H9 (cell line): ENCODE results near the gene PARD3. TPM values are rescaled to one million over a fixed set of nuclear protein-coding genes. Genes with fewer than 3 reads are reported as not detected.

Source experiments
- DNase-seq: peaks from one replicate; pipeline ENCODE4 v3.0.0-alpha.2; 2017
- H2AFZ ChIP-seq: one replicate; pipeline ENCODE4 v1.6.1; 2013; ENCODE audit warnings: mild to moderate bottlenecking, low read length, control low read depth, moderate library complexity
- H2AK5ac ChIP-seq: 2 replicates; pipeline ENCODE4 v1.6.1; 2013; ENCODE audit warnings: low read length, control low read depth, mixed read lengths; ENCODE audit not compliant: insufficient read length
- H2BK120ac ChIP-seq: one replicate; pipeline ENCODE4 v1.6.1; 2013; ENCODE audit warnings: low read depth, mild to moderate bottlenecking, low read length, control low read depth, inconsistent platforms; ENCODE audit not compliant: poor library complexity, severe bottlenecking
- H2BK12ac ChIP-seq: 2 replicates; pipeline ENCODE4 v1.6.1; 2013; ENCODE audit warnings: low read length, control low read depth, mixed read lengths, low read depth; ENCODE audit not compliant: insufficient read length
- H2BK15ac ChIP-seq: 2 replicates; pipeline ENCODE4 v1.6.1; 2013; ENCODE audit warnings: low read depth, low read length, control low read depth
- H2BK20ac ChIP-seq: one replicate; pipeline ENCODE4 v1.6.1; 2013; ENCODE audit warnings: low read depth, mild to moderate bottlenecking, low read length, control low read depth, inconsistent platforms; ENCODE audit not compliant: poor library complexity, severe bottlenecking
- H2BK5ac ChIP-seq: 2 replicates; pipeline ENCODE4 v1.6.1; 2013; ENCODE audit warnings: low read length, control low read depth, mixed read lengths; ENCODE audit not compliant: insufficient read length
- H3K14ac ChIP-seq: 2 replicates; pipeline ENCODE4 v1.6.1; 2013; ENCODE audit warnings: low read length, control low read depth; ENCODE audit not compliant: insufficient read depth
- H3K18ac ChIP-seq: 2 replicates; pipeline ENCODE4 v1.6.1; 2013; ENCODE audit warnings: low read depth, mild to moderate bottlenecking, mixed read lengths, low read length, control low read depth; ENCODE audit not compliant: insufficient read length
- H3K23ac ChIP-seq: 2 replicates; pipeline ENCODE4 v1.6.1; 2013; ENCODE audit warnings: low read length, control low read depth, mixed read lengths, low read depth; ENCODE audit not compliant: insufficient read length
- H3K23me2 ChIP-seq: 2 replicates; pipeline ENCODE4 v1.6.1; 2013; ENCODE audit warnings: low read depth, mild to moderate bottlenecking, mixed read lengths, low read length, control low read depth; ENCODE audit not compliant: insufficient read length, poor library complexity, severe bottlenecking
- H3K27ac ChIP-seq: 2 replicates; pipeline ENCODE4 v1.5.1; 2013; ENCODE audit warnings: low read length, control low read depth, mixed read lengths, low read depth; ENCODE audit not compliant: insufficient read length
- H3K27me3 ChIP-seq: 2 replicates; pipeline ENCODE4 v1.6.1; 2013; ENCODE audit warnings: low read length, control low read depth, inconsistent platforms; ENCODE audit not compliant: insufficient read depth
- H3K4ac ChIP-seq: 2 replicates; pipeline ENCODE4 v1.6.1; 2013; ENCODE audit warnings: low read depth, mild to moderate bottlenecking, control low read depth, inconsistent platforms, low read length, moderate library complexity
- H3K4me1 ChIP-seq: 2 replicates; pipeline ENCODE4 v1.6.1; 2013; ENCODE audit warnings: low read length, control low read depth, inconsistent platforms; ENCODE audit not compliant: insufficient read depth
- H3K4me2 ChIP-seq: 2 replicates; pipeline ENCODE4 v1.6.1; 2013; ENCODE audit warnings: low read length, control low read depth, mixed read lengths; ENCODE audit not compliant: insufficient read length, insufficient read depth
- H3K56ac ChIP-seq: 2 replicates; pipeline ENCODE4 v1.6.1; 2013; ENCODE audit warnings: low read depth, mild to moderate bottlenecking, mixed read lengths, low read length, control low read depth; ENCODE audit not compliant: insufficient read length
- H3K79me1 ChIP-seq: 2 replicates; pipeline ENCODE4 v1.6.1; 2013; ENCODE audit warnings: low read depth, mild to moderate bottlenecking, moderate library complexity, low read length, control low read depth, inconsistent platforms; ENCODE audit not compliant: insufficient read depth, poor library complexity, severe bottlenecking
- H3K79me2 ChIP-seq: 2 replicates; pipeline ENCODE4 v1.6.1; 2013; ENCODE audit warnings: low read length, control low read depth, inconsistent platforms; ENCODE audit not compliant: insufficient read depth
- H3K9ac ChIP-seq: 2 replicates; pipeline ENCODE4 v1.6.1; 2013; ENCODE audit warnings: low read length, control low read depth, mixed read lengths; ENCODE audit not compliant: insufficient read length; ENCODE audit errors: extremely low read depth
- H3K9me3 ChIP-seq: one replicate; pipeline ENCODE4 v1.6.1; 2013; ENCODE audit warnings: low read depth, low read length, inconsistent platforms; ENCODE audit not compliant: control insufficient read depth
- H3T11ph ChIP-seq: one replicate; pipeline ENCODE4 v1.6.1; 2013; ENCODE audit warnings: mild to moderate bottlenecking, low read length, control low read depth, inconsistent platforms
- H4K20me1 ChIP-seq: one replicate; pipeline ENCODE4 v1.6.1; 2013; ENCODE audit not compliant: control insufficient read depth, insufficient read length, insufficient read depth
- H4K5ac ChIP-seq: 2 replicates; pipeline ENCODE4 v1.6.1; 2013; ENCODE audit warnings: low read depth, mild to moderate bottlenecking, mixed read lengths, low read length, control low read depth; ENCODE audit not compliant: insufficient read length
- H4K8ac ChIP-seq: replicated peaks from 2 replicates; pipeline ENCODE4 v1.6.1; 2013; ENCODE audit warnings: low read length, control low read depth, mixed read lengths, low read depth; ENCODE audit not compliant: insufficient read length
- H4K91ac ChIP-seq: 2 replicates; pipeline ENCODE4 v1.6.1; 2013; ENCODE audit warnings: low read depth, mild to moderate bottlenecking, moderate library complexity, mixed read lengths, low read length, control low read depth; ENCODE audit not compliant: insufficient read length
- H3K27ac Mint-ChIP-seq, 3 experiments: 2 replicates in 2 of 3; 3 replicates in 1 of 3; pipeline ENCODE4 v1.8.0; 2020 to 2021; ENCODE audit warnings: mixed read lengths in 3 of 3, mild to moderate bottlenecking in 1 of 3, moderate library complexity in 1 of 3
- H3K27me3 Mint-ChIP-seq: 2 replicates; pipeline ENCODE4 v1.8.0; 2021; ENCODE audit warnings: low read depth, mild to moderate bottlenecking, moderate library complexity, mixed read lengths
- H3K36me3 Mint-ChIP-seq, 3 experiments: 2 replicates in 2 of 3; 3 replicates in 1 of 3; pipeline ENCODE4 v1.8.0; 2020 to 2021; ENCODE audit warnings: low read depth in 3 of 3, mixed read lengths in 3 of 3; ENCODE audit not compliant: insufficient read depth in 1 of 3
- H3K4me1 Mint-ChIP-seq, 2 experiments: 2 replicates each; pipeline ENCODE4 v1.8.0; 2020; ENCODE audit warnings: mixed read lengths in 2 of 2
- H3K4me3 Mint-ChIP-seq, 2 experiments: 2 replicates in 1 of 2; 3 replicates in 1 of 2; pipeline ENCODE4 v1.8.0; 2020 to 2021; ENCODE audit warnings: mild to moderate bottlenecking in 2 of 2, mixed read lengths in 2 of 2, moderate library complexity in 1 of 2
- H3K9me3 Mint-ChIP-seq, 2 experiments: 2 replicates in 1 of 2; 3 replicates in 1 of 2; pipeline ENCODE4 v1.8.0; 2020; ENCODE audit warnings: mild to moderate bottlenecking in 2 of 2, mixed read lengths in 2 of 2, moderate library complexity in 1 of 2
- WGBS: extraction: QIAGEN DNeasy Blood & Tissue Kit; methylation state at CpG from one replicate; pipeline ENCODE4 v1.1.7; 2013; ENCODE audit warnings: missing lambda C conversion rate, low lambda C conversion rate, mixed read lengths; ENCODE audit not compliant: insufficient read length; ENCODE audit errors: extremely low coverage; 5-methylcytosine and 5-hydroxymethylcytosine counted together
- total RNA-seq: library from RNA; stranded (reverse); gene quantifications from 2 replicates; pipeline ENCODE4 v1.2.1, GENCODE V29; 2021
- TF ChIP-seq, protein P1 (sequence below): fragments of 200-600 bp; sonication (generic); conservative IDR thresholded peaks from 3 replicates; pipeline ENCODE4 v1.8.0; 2021; ENCODE audit warnings: antibody characterized with exemption, mild to moderate bottlenecking

PARD3 gene
- total RNA-seq, 1 experiment from 2014 or later: 44.7 TPM

DNA sequence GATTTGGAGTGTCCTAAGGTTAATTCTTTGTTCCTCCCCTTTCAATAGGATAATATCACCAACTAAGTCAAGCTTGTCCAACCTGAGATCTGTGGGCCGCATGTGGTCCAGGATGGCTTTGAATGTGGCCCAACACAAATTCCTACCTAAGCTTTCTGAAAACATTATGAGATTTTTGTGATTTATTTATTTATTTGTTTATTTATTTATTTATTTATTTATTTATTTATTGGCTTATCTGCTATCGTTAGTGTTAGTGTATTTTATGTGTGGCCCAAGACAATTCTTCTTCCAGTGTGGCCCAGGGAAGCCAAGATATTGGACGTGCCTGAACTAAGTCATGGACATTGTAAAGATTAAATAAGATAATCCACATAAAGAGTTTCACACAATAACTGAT lies 446.0 kb downstream of the PARD3 start:
- no peaks in the 10 kb centered on the region for H4K20me1 ChIP-seq
- no peaks in the 10 kb centered on the region for H3K79me1 ChIP-seq
- H4K91ac ChIP-seq: no peak overlapping the region
- no peaks in the 10 kb centered on the region for H3K79me2 ChIP-seq
- no peaks in the 10 kb centered on the region for H3K9me3 ChIP-seq
- no peak overlapping the region for H4K5ac ChIP-seq
- H3K4ac ChIP-seq: no peak overlapping the region
- no peak overlapping the region for H3K27ac Mint-ChIP-seq
- H3K9ac ChIP-seq: no peak overlapping the region
- no peak overlapping the region for H2BK15ac ChIP-seq
- no peak overlapping the region for H3K14ac ChIP-seq
- H3K4me1 ChIP-seq: peaks cover 2% of the 10 kb centered on the region; the same call in 1 of the 2 replicates
- H3K4me1 Mint-ChIP-seq: peaks cover 28 to 35% of the 10 kb centered on the region in 2 experiments
- WGBS: no CpG with 5 or more reads among the region's 3 CpGs
- no peak overlapping the region for H3T11ph ChIP-seq
- no peak overlapping the region for H3K4me3 Mint-ChIP-seq
- TF ChIP-seq, protein P1, sequence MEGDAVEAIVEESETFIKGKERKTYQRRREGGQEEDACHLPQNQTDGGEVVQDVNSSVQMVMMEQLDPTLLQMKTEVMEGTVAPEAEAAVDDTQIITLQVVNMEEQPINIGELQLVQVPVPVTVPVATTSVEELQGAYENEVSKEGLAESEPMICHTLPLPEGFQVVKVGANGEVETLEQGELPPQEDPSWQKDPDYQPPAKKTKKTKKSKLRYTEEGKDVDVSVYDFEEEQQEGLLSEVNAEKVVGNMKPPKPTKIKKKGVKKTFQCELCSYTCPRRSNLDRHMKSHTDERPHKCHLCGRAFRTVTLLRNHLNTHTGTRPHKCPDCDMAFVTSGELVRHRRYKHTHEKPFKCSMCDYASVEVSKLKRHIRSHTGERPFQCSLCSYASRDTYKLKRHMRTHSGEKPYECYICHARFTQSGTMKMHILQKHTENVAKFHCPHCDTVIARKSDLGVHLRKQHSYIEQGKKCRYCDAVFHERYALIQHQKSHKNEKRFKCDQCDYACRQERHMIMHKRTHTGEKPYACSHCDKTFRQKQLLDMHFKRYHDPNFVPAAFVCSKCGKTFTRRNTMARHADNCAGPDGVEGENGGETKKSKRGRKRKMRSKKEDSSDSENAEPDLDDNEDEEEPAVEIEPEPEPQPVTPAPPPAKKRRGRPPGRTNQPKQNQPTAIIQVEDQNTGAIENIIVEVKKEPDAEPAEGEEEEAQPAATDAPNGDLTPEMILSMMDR: no peak
- no peaks in the 10 kb centered on the region for H3K27me3 ChIP-seq
- H2BK12ac ChIP-seq: no peak overlapping the region
- no peak for DNase-seq
- H2AK5ac ChIP-seq: no peak overlapping the region
- H3K18ac ChIP-seq: no peak overlapping the region
- no peak overlapping the region for H3K56ac ChIP-seq
- no peak overlapping the region for H3K4me2 ChIP-seq
- no peaks in the 10 kb centered on the region for H3K27me3 Mint-ChIP-seq
- no peak overlapping the region for H3K27ac ChIP-seq
- peaks cover 13 to 17% (median 13%) of the 10 kb centered on the region in 3 experiments; a peak in 6 of 7 replicates for H3K36me3 Mint-ChIP-seq
- no peak overlapping the region for H2AFZ ChIP-seq
- no peak overlapping the region for H2BK120ac ChIP-seq
- no peak overlapping the region for H3K23ac ChIP-seq
- H2BK5ac ChIP-seq: no peak overlapping the region
- H3K9me3 Mint-ChIP-seq: 0 out of 5 replicates have a peak, but pooled peaks cover 0 to 3% of the 10 kb centered on the region in 2 experiments
- no peak overlapping the region for H4K8ac ChIP-seq
- no peaks in the 10 kb centered on the region for H3K23me2 ChIP-seq
- no peak overlapping the region for H2BK20ac ChIP-seq
